Mesenchymal stem cell (in vitro differentiated cells and primary cell): ENCODE data around the gene NUP210.

Experiments used
- DNase-seq: peaks from one replicate; pipeline ENCODE4 v3.0.0-alpha.2; 2013
- H2AFZ ChIP-seq: one replicate; pipeline ENCODE4 v1.6.1; 2013; ENCODE audit warnings: low read depth, mild to moderate bottlenecking, control low read depth, inconsistent platforms, low read length, moderate library complexity
- H2AK5ac ChIP-seq: 2 replicates; pipeline ENCODE4 v1.6.1; 2013; ENCODE audit warnings: low read length, moderate library complexity, mild to moderate bottlenecking, inconsistent platforms; ENCODE audit not compliant: severe bottlenecking
- H2BK120ac ChIP-seq: one replicate; pipeline ENCODE4 v1.6.1; 2013; ENCODE audit warnings: low read depth, mild to moderate bottlenecking, inconsistent platforms, low read length, moderate library complexity
- H2BK12ac ChIP-seq, 2 experiments: one replicate each; pipeline ENCODE4 v1.6.1; 2013; ENCODE audit warnings: inconsistent platforms in 2 of 2, low read length in 2 of 2, mild to moderate bottlenecking in 2 of 2, moderate library complexity in 2 of 2, control low read depth in 1 of 2
- H2BK15ac ChIP-seq: one replicate; pipeline ENCODE4 v1.6.1; 2013; ENCODE audit warnings: mild to moderate bottlenecking, low read depth, inconsistent platforms; ENCODE audit not compliant: poor library complexity, severe bottlenecking
- H2BK5ac ChIP-seq: 2 replicates; pipeline ENCODE4 v1.6.1; 2013; ENCODE audit warnings: low read depth, mild to moderate bottlenecking, low read length, control low read depth, inconsistent platforms; ENCODE audit not compliant: poor library complexity, severe bottlenecking
- H3K14ac ChIP-seq, 2 experiments: one replicate each; pipeline ENCODE4 v1.6.1; 2013; ENCODE audit warnings: inconsistent platforms in 2 of 2, low read length in 2 of 2, control low read depth in 1 of 2, mild to moderate bottlenecking in 1 of 2, moderate library complexity in 1 of 2
- H3K18ac ChIP-seq, 2 experiments: one replicate each; pipeline ENCODE4 v1.6.1; 2013; ENCODE audit warnings: inconsistent platforms in 2 of 2, low read length in 2 of 2, control low read depth in 1 of 2, low read depth in 1 of 2, mild to moderate bottlenecking in 1 of 2
- H3K23ac ChIP-seq, 2 experiments: one replicate each; pipeline ENCODE4 v1.6.1; 2013; ENCODE audit warnings: inconsistent platforms in 2 of 2, low read length in 2 of 2, mild to moderate bottlenecking in 2 of 2, moderate library complexity in 2 of 2, control low read depth in 1 of 2
- H3K27ac ChIP-seq: 2 replicates; pipeline ENCODE4 v1.5.1; 2013; ENCODE audit warnings: mild to moderate bottlenecking, moderate library complexity, low read length, control low read depth, inconsistent platforms; ENCODE audit not compliant: poor library complexity, severe bottlenecking
- H3K27me3 ChIP-seq, 2 experiments: 2 replicates each; pipeline versions ENCODE4 v1.6.1 to v1.7.0; 2013; ENCODE audit warnings: low read length in 2 of 2, mild to moderate bottlenecking in 2 of 2, moderate library complexity in 2 of 2, control low read depth in 1 of 2, inconsistent platforms in 1 of 2; ENCODE audit not compliant: control insufficient read depth in 1 of 2, insufficient read depth in 1 of 2
- H3K36me3 ChIP-seq, 2 experiments: 2 replicates each; pipeline versions ENCODE4 v1.6.1 to v1.7.0; 2013; ENCODE audit warnings: low read length in 2 of 2, control low read depth in 1 of 2, inconsistent platforms in 1 of 2, low read depth in 1 of 2, mild to moderate bottlenecking in 1 of 2; ENCODE audit not compliant: insufficient read depth in 2 of 2, control insufficient read depth in 1 of 2
- H3K4ac ChIP-seq, 2 experiments: one replicate each; pipeline ENCODE4 v1.6.1; 2013; ENCODE audit warnings: inconsistent platforms in 2 of 2, low read length in 2 of 2, mild to moderate bottlenecking in 2 of 2, moderate library complexity in 2 of 2, control low read depth in 1 of 2, low read depth in 1 of 2
- H3K4me1 ChIP-seq: 2 replicates; pipeline ENCODE4 v1.6.1; 2013; ENCODE audit warnings: low read depth, low read length, control low read depth; ENCODE audit not compliant: control insufficient read depth, insufficient read depth
- H3K4me2 ChIP-seq: 2 replicates; pipeline ENCODE4 v1.6.1; 2013; ENCODE audit warnings: low read length, mild to moderate bottlenecking, inconsistent platforms; ENCODE audit not compliant: poor library complexity, severe bottlenecking
- H3K4me3 ChIP-seq, 2 experiments: 2 replicates each; pipeline versions ENCODE4 v1.5.1 to v1.7.0; 2013; ENCODE audit warnings: low read length in 2 of 2, mild to moderate bottlenecking in 2 of 2, control low read depth in 1 of 2, low read depth in 1 of 2; ENCODE audit not compliant: insufficient read depth in 1 of 2
- H3K79me1 ChIP-seq: replicated peaks from 2 replicates; pipeline ENCODE4 v1.6.1; 2013; ENCODE audit warnings: mild to moderate bottlenecking, control low read depth, low read length, inconsistent platforms; ENCODE audit not compliant: poor library complexity, severe bottlenecking
- H3K9ac ChIP-seq: 2 replicates; pipeline ENCODE4 v1.7.0; 2013; ENCODE audit warnings: mild to moderate bottlenecking, low read length, moderate library complexity
- H3K9me3 ChIP-seq: 2 replicates; pipeline ENCODE4 v1.7.0; 2013; ENCODE audit warnings: mild to moderate bottlenecking, low read length; ENCODE audit not compliant: control insufficient read depth
- H4K8ac ChIP-seq: one replicate; pipeline ENCODE4 v1.6.1; 2013; ENCODE audit warnings: inconsistent platforms, mild to moderate bottlenecking, low read length, moderate library complexity
- H4K91ac ChIP-seq: one replicate; pipeline ENCODE4 v1.6.1; 2013; ENCODE audit warnings: mild to moderate bottlenecking, low read length, inconsistent platforms
- WGBS: methylation state at CpG from one replicate; pipeline ENCODE4 v1.1.7; 2013; ENCODE audit warnings: mixed read lengths; 5-methylcytosine and 5-hydroxymethylcytosine counted together

NUP210 gene

DNA sequence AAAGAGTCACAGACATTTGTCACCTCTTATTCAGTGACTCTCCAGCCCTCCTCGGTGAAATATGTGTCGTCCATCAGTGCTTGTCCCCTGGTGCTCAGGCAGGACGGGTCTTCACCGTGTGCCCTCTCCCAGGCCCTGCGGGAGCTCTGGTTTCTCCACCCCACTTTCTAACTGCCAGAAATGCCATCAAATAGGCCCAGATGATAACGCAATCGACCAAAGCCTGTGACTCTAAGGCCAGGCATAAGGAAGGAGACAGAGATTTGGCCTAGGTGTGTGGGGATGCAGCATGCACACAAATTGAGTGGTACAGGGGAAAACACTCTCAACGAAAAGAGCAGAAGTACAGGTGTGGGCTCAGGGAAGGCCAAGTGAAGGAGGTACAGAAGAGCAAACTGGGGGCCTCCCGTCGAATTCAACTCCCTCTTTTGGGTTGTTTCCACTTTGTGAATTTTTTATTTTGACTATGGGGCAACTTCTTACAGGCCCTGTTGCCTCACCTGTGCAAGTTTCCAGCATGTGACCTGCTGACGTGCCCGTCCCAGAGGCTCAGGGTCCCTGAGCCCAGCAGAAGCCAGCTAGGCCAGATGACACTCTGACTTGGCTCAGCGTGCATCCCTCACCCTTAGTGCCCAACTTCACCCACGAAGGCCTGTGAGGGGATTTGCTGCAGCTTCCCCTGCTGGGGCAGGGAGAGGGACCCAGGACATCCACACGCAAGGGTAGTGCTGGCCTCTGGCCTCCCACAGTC lies 4.7 kb downstream of the NUP210 start:
- Histone ChIP-seq H4K91ac (no peak overlapping the region), H2BK5ac (no peak overlapping the region), H2AK5ac (no peak overlapping the region), H3K27me3 (peaks cover 31 to 37% of the 10 kb centered on the region in 2 experiments), H3K18ac (no peak overlapping the region), H3K4me2 (no peak overlapping the region), H4K8ac (no peak overlapping the region), H2BK15ac (no peak overlapping the region), H3K79me1 (no peaks in the 10 kb centered on the region), H3K36me3 (no peaks in the 10 kb centered on the region), H3K9me3 (no peaks in the 10 kb centered on the region), H2BK12ac (no peak overlapping the region), H3K27ac (no peak overlapping the region), H2AFZ (no peak overlapping the region), H3K4ac (no peak overlapping the region), H3K4me1 (peaks cover 13% of the 10 kb centered on the region), H3K23ac (no peak overlapping the region), H3K4me3 (no peak overlapping the region), H3K9ac (no peak overlapping the region), H3K14ac (no peak overlapping the region), H2BK120ac (no peak overlapping the region)
- WGBS, result 83% methylated on average over 13 of the region's 15 CpGs
- no peak for DNase-seq

DNA sequence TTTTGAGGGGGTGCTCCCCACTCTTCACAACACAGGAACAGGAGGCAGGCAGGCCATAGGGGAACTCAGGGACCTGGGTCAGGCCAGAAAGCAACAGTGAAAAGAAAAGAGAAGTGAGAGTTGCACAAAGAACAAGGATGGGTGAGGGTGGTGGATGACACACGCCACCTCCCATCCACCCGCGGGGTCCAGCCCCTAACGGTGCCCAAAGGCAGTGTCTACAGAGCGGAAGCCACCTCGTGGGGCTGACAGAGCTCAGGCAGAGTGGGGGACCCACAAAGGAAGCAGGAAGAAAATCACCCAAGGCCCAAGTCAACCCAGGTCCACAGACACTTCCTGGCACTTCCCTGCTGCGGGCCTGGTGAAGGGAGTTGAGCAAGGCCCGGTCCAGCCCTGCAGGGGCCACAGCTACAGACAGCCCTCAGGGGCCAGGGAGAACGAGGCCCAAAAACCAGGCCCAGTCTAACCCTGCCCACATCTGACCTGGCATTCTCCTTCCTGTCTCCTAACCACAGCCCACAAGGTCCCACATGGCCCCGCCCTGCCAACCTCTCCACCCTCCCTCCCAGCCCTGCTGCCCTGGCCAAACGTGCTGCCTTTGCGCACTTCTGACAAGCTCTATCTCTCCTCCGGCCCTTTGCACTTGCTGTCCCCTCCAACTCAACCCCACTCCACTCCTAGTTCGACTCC lies 5.9 kb downstream of the NUP210 start:
- H3K4ac ChIP-seq, result no peak overlapping the region
- no peak overlapping the region for H2BK5ac ChIP-seq
- H3K9me3 ChIP-seq, result peaks cover 4% of the 10 kb centered on the region
- H3K4me2 ChIP-seq, result no peak overlapping the region
- no peaks in the 10 kb centered on the region for H3K79me1 ChIP-seq
- H2BK15ac ChIP-seq, result no peak overlapping the region
- no peak overlapping the region for H2BK12ac ChIP-seq
- no peak overlapping the region for H2AK5ac ChIP-seq
- H3K9ac ChIP-seq, result no peak overlapping the region
- H3K27ac ChIP-seq, result no peak overlapping the region
- H3K27me3 ChIP-seq, result peaks cover 26 to 31% of the 10 kb centered on the region in 2 experiments
- no peak overlapping the region for H3K23ac ChIP-seq
- no peak overlapping the region for H4K8ac ChIP-seq
- H3K4me3 ChIP-seq, result no peak overlapping the region
- 81% methylated on average over 14 of the region's 14 CpGs for WGBS
- no peaks in the 10 kb centered on the region for H3K36me3 ChIP-seq
- no peak overlapping the region for H3K18ac ChIP-seq
- H4K91ac ChIP-seq, result no peak overlapping the region
- no peak overlapping the region for H2BK120ac ChIP-seq
- H2AFZ ChIP-seq, result no peak overlapping the region
- H3K4me1 ChIP-seq, result peaks cover 1% of the 10 kb centered on the region
- DNase-seq, result no peak
- no peak overlapping the region for H3K14ac ChIP-seq

- Histone ChIP-seq H2AK5ac (no peak overlapping the region), H3K27me3 (peaks cover under 1 to 9% of the 10 kb centered on the region in 2 experiments), H2BK5ac (no peak overlapping the region), H3K9me3 (peaks cover 23% of the 10 kb centered on the region), H2BK15ac (no peak overlapping the region), H4K8ac (no peak overlapping the region), H3K23ac (no peak overlapping the region), H3K14ac (no peak overlapping the region), H2BK120ac (no peak overlapping the region), H2BK12ac (no peak overlapping the region), H4K91ac (no peak overlapping the region), H3K18ac (no peak overlapping the region), H3K36me3 (no peaks in the 10 kb centered on the region), H2AFZ (no peak overlapping the region), H3K9ac (no peak overlapping the region), H3K4ac (no peak overlapping the region), H3K4me1 (no peaks in the 10 kb centered on the region), H3K4me2 (no peak overlapping the region), H3K79me1 (no peaks in the 10 kb centered on the region), H3K4me3 (no peak overlapping the region), H3K27ac (no peak overlapping the region)
- no peak for DNase-seq
- 95% methylated on average over 3 of the region's 6 CpGs for WGBS
Observed at GRCh38 chr3:13411186-13411860, 8.8 kb downstream of the NUP210 start.

GRCh38 chr3:13408890-13409289 lies 11.2 kb downstream of the NUP210 start:
- Histone ChIP-seq H3K18ac (no peak overlapping the region), H3K4me3 (no peak overlapping the region), H3K9ac (no peak overlapping the region), H3K9me3 (peaks cover 23% of the 10 kb centered on the region), H3K27ac (no peak overlapping the region), H4K91ac (no peak overlapping the region), H3K4me1 (no peaks in the 10 kb centered on the region), H4K8ac (no peak overlapping the region), H3K23ac (no peak overlapping the region), H3K4me2 (no peak overlapping the region), H3K14ac (no peak overlapping the region), H2BK12ac (no peak overlapping the region), H3K36me3 (no peaks in the 10 kb centered on the region), H2AFZ (no peak overlapping the region), H3K79me1 (no peaks in the 10 kb centered on the region), H3K27me3 (peaks cover 0 to 4% of the 10 kb centered on the region in 2 experiments), H2BK15ac (no peak overlapping the region), H3K4ac (no peak overlapping the region), H2BK120ac (no peak overlapping the region), H2BK5ac (no peak overlapping the region), H2AK5ac (no peak overlapping the region)
- WGBS, result 91% methylated on average over 2 of the region's 2 CpGs
- DNase-seq, result no peak
